Thyroid gland (tissue), 4 donors: ENCODE results near the gene HMOX1.

ENCODE experiments used
- CTCF ChIP-seq, 6 experiments: fragments of 200-600 bp in 3 of 6; fragments of 450-650 bp in 3 of 6; sonication (generic) in 3 of 6; IDR thresholded peaks; one replicate each; pipeline ENCODE4 v1.5.1; 2016 to 2019; ENCODE audit warnings: antibody characterized with exemption in 6 of 6, mild to moderate bottlenecking in 2 of 6, inconsistent platforms in 1 of 6, moderate library complexity in 1 of 6
- POLR2A ChIP-seq, 2 donors: fragments of 450-650 bp; IDR thresholded peaks; one replicate each; pipeline ENCODE4 v1.6.1; 2017; ENCODE audit warnings: antibody characterized with exemption in 2 of 2, mild to moderate bottlenecking in 2 of 2, moderate library complexity in 1 of 2

- no peak for TF ChIP-seq CTCF (IDR thresholded peaks at IDR 0.05)
- TF ChIP-seq POLR2A (IDR thresholded peaks at IDR 0.05), result no peak
Observed at GRCh38 chr22:35422936-35423335, 42.0 kb downstream of the HMOX1 start.
